GM13976 (cell line): ENCODE results near the gene UACA.

Source experiments
- DNase-seq: peaks from one replicate; pipeline ENCODE4 v3.0.0; 2012; ENCODE audit warnings: low spot score
- CTCF ChIP-seq: IDR thresholded peaks from 2 replicates; pipeline ENCODE4 v1.5.1; 2012; ENCODE audit warnings: borderline replicate concordance, mild to moderate bottlenecking; ENCODE audit not compliant: insufficient read depth; ENCODE audit errors: extremely low read depth, missing control alignments, control extremely low read depth
- in situ Hi-C: fragments of 300-500 bp; cut with MboI; formaldehyde crosslinking; loops from one replicate; pipeline ENCODE4 v1.12.0; 2022; ENCODE audit warnings: low sequenced_read_pairs, mixed read lengths, inconsistent platforms; ENCODE audit not compliant: unreplicated experiment

Gene UACA

GRCh38 chr15:70763950-70764730 lies 782 bp upstream of the UACA start:
- TF ChIP-seq CTCF: no peak
- DNase-seq: no peak
- in situ Hi-C loops: no loop called here

- DNase-seq: peak; percentile 52
- TF ChIP-seq CTCF: no peak
- in situ Hi-C loops: no loop called here
These were observed 764 bp downstream of the UACA start for GRCh38 chr15:70762469-70763119.

- in situ Hi-C loops: no loop called here
- TF ChIP-seq CTCF: no peak
- no peak for DNase-seq
These were observed 1.4 kb downstream of the UACA start for GRCh38 chr15:70761931-70762468.

- TF ChIP-seq CTCF: no peak
- in situ Hi-C loops: no loop called here
- DNase-seq: no peak
These were observed 2.3 kb downstream of the UACA start for GRCh38 chr15:70761046-70761445.

GRCh38 chr15:70758790-70759462 lies 4.4 kb downstream of the UACA start:
- no peak for DNase-seq
- TF ChIP-seq CTCF: no peak
- in situ Hi-C loops: no loop called here

GRCh38 chr15:70757627-70758026 lies 5.7 kb downstream of the UACA start:
- in situ Hi-C loops: no loop called here
- DNase-seq: no peak
- TF ChIP-seq CTCF: no peak
